Activated T-cell treated with anti-CD3 and anti-CD28 coated beads, Interleukin-2, amount 50 U/mL, for 24 hours (primary cell): Measurements from ENCODE around the gene SCNN1B.

Experiments used
- DNase-seq: peaks from one replicate; pipeline ENCODE4 v3.0.0-alpha.2; 2020
- H3K27ac Mint-ChIP-seq: 2 replicates; pipeline ENCODE4 v1.8.0; 2020; ENCODE audit warnings: mild to moderate bottlenecking, mixed read lengths
- H3K27me3 Mint-ChIP-seq: 2 replicates; pipeline ENCODE4 v1.8.0; 2020; ENCODE audit warnings: mixed read lengths
- H3K36me3 Mint-ChIP-seq: 2 replicates; pipeline ENCODE4 v1.8.0; 2020; ENCODE audit warnings: low read depth, mixed read lengths
- H3K4me1 Mint-ChIP-seq: 2 replicates; pipeline ENCODE4 v1.8.0; 2020; ENCODE audit warnings: low read depth, mixed read lengths
- H3K4me3 Mint-ChIP-seq: 2 replicates; pipeline ENCODE4 v1.8.0; 2020; ENCODE audit warnings: mild to moderate bottlenecking, moderate library complexity, mixed read lengths
- H3K9me3 Mint-ChIP-seq: 2 replicates; pipeline ENCODE4 v1.8.0; 2020; ENCODE audit warnings: mixed read lengths

SCNN1B gene

GRCh38 chr16:23301251-23302044 is 654 bp upstream of the SCNN1B start:
- Mint-ChIP-seq H3K27me3 (peaks cover 45% of the 10 kb centered on the region), H3K36me3 (no peaks in the 10 kb centered on the region), H3K4me3 (no peak overlapping the region), H3K27ac (no peak overlapping the region), H3K4me1 (peaks cover 2% of the 10 kb centered on the region), H3K9me3 (no peaks in the 10 kb centered on the region)
- no peak for DNase-seq

DNA sequence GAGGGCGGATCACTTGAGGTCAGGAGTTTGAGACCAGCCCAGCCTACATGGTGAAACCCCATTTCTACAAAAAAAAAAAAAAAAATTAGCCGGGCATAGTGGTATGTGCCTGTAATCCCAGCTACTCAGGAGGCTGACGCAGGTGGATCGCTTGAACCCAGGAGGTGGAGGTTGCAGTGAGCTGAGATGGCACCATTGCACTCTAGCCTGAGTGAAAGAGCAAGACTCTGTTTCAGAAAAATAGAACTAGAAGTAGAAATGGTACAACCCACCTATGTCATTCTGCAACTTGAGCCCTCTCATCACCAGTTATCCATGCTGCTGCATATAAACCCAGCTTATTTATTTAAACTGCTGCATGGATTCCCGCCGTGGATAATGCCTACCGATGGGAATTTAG is 1.6 kb downstream of the SCNN1B start:
- Mint-ChIP-seq H3K9me3 (no peaks in the 10 kb centered on the region), H3K36me3 (no peaks in the 10 kb centered on the region), H3K27me3 (peaks cover 40% of the 10 kb centered on the region), H3K4me3 (no peak overlapping the region), H3K27ac (no peak overlapping the region), H3K4me1 (peaks cover 2% of the 10 kb centered on the region)
- no peak for DNase-seq

GRCh38 chr16:23304620-23305019 is 2.5 kb downstream of the SCNN1B start:
- Mint-ChIP-seq H3K27me3 (peaks cover 36% of the 10 kb centered on the region), H3K9me3 (no peaks in the 10 kb centered on the region), H3K27ac (no peak overlapping the region), H3K36me3 (no peaks in the 10 kb centered on the region), H3K4me1 (peaks cover 2% of the 10 kb centered on the region), H3K4me3 (no peak overlapping the region)
- no peak for DNase-seq

DNA sequence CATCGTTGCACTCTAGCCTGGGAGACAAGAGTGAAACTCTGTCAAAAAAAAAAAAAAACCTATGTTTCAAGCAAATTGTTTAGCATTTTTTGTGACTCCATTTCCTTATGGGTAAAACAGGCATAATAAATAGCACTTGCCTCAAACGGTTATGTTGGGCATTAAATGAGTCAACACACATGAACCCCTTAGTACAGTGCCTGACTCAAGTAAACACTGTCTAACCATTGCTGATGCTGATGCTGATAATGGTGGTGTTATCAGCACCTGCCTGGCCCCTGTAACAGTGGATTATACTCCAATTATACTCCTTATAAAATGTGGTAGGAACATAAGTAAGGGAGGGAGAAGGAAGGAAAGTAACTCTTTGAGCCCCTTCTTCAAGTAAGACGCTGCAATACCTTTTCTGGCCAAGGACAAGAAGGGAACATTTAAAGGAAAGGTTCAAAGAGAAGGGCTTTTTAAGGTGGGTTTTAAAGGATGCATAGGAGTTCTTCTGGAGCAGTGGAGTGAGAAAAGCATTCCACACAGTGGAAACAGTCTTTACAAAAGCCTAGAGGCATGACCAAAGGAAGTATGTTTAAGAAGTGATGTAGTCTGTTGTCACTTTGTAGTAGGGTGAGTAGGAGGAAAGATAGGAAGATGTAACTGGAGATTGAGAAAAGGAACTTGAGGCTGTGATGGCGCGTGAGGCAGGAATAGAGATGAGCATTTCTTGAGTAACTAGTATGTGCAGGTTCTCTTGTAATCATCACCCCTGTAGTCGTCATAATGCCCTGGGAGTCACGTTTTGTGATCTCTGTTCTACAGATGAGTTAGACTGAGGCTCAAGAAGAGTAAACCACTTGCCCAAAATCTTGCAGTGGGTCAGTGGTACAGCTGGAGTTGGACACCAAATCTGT is 4.3 kb downstream of the SCNN1B start:
- H3K9me3 Mint-ChIP-seq = no peaks in the 10 kb centered on the region
- DNase-seq = no peak
- H3K27me3 Mint-ChIP-seq = peaks cover 27% of the 10 kb centered on the region
- H3K27ac Mint-ChIP-seq = no peak overlapping the region
- H3K4me3 Mint-ChIP-seq = no peak overlapping the region
- peaks cover 2% of the 10 kb centered on the region for H3K4me1 Mint-ChIP-seq
- no peaks in the 10 kb centered on the region for H3K36me3 Mint-ChIP-seq

- H3K27ac Mint-ChIP-seq = no peak overlapping the region
- DNase-seq = no peak
- no peaks in the 10 kb centered on the region for H3K9me3 Mint-ChIP-seq
- H3K4me3 Mint-ChIP-seq = no peak overlapping the region
- H3K27me3 Mint-ChIP-seq = peaks cover 3% of the 10 kb centered on the region
- no peaks in the 10 kb centered on the region for H3K36me3 Mint-ChIP-seq
- H3K4me1 Mint-ChIP-seq = no peaks in the 10 kb centered on the region
Measured at GRCh38 chr16:23310217-23310616, 8.1 kb downstream of the SCNN1B start.

DNA sequence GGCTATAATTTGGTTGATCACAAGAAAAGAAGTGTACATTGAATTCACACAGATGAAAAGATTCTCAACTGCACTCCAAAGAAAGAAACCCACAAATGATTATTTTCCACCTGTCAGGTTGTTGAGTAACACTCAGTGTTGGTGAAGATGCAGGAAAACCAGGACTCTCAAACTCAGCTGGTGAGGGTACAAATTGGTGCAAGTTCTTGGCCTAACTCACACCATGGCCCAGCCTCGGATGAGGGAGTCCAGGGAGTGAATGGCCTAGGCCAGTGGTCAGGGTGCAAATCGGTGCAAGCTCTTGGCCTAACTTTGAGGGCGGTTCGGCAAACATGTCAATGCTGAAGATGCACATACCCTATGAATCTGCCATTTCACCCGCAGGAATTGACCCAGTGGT is 8.6 kb downstream of the SCNN1B start:
- no peaks in the 10 kb centered on the region for H3K9me3 Mint-ChIP-seq
- no peaks in the 10 kb centered on the region for H3K36me3 Mint-ChIP-seq
- peaks cover 3% of the 10 kb centered on the region for H3K27me3 Mint-ChIP-seq
- no peak for DNase-seq
- no peaks in the 10 kb centered on the region for H3K4me1 Mint-ChIP-seq
- no peak overlapping the region for H3K27ac Mint-ChIP-seq
- H3K4me3 Mint-ChIP-seq = no peak overlapping the region

- DNase-seq = no peak
- no peak overlapping the region for H3K27ac Mint-ChIP-seq
- H3K4me1 Mint-ChIP-seq = no peaks in the 10 kb centered on the region
- no peaks in the 10 kb centered on the region for H3K9me3 Mint-ChIP-seq
- H3K4me3 Mint-ChIP-seq = no peak overlapping the region
- H3K27me3 Mint-ChIP-seq = peaks cover 3% of the 10 kb centered on the region
- H3K36me3 Mint-ChIP-seq = no peaks in the 10 kb centered on the region
Measured at GRCh38 chr16:23316232-23316631, 14.1 kb downstream of the SCNN1B start.

GRCh38 chr16:23316634-23317265 is 14.6 kb downstream of the SCNN1B start:
- H3K4me1 Mint-ChIP-seq = no peaks in the 10 kb centered on the region
- H3K27ac Mint-ChIP-seq = no peak overlapping the region
- H3K27me3 Mint-ChIP-seq = peaks cover 6% of the 10 kb centered on the region
- no peak overlapping the region for H3K4me3 Mint-ChIP-seq
- H3K9me3 Mint-ChIP-seq = no peaks in the 10 kb centered on the region
- no peak for DNase-seq
- H3K36me3 Mint-ChIP-seq = no peaks in the 10 kb centered on the region

GRCh38 chr16:23317266-23317661 is 15.2 kb downstream of the SCNN1B start:
- Mint-ChIP-seq H3K4me3 (no peak overlapping the region), H3K27me3 (peaks cover 8% of the 10 kb centered on the region), H3K27ac (no peak overlapping the region), H3K36me3 (no peaks in the 10 kb centered on the region), H3K9me3 (no peaks in the 10 kb centered on the region), H3K4me1 (no peaks in the 10 kb centered on the region)
- no peak for DNase-seq

GRCh38 chr16:23317751-23318150 is 15.6 kb downstream of the SCNN1B start:
- no peak overlapping the region for H3K27ac Mint-ChIP-seq
- H3K36me3 Mint-ChIP-seq = no peaks in the 10 kb centered on the region
- H3K4me1 Mint-ChIP-seq = no peaks in the 10 kb centered on the region
- no peak for DNase-seq
- no peaks in the 10 kb centered on the region for H3K9me3 Mint-ChIP-seq
- peaks cover 8% of the 10 kb centered on the region for H3K27me3 Mint-ChIP-seq
- H3K4me3 Mint-ChIP-seq = no peak overlapping the region

DNA sequence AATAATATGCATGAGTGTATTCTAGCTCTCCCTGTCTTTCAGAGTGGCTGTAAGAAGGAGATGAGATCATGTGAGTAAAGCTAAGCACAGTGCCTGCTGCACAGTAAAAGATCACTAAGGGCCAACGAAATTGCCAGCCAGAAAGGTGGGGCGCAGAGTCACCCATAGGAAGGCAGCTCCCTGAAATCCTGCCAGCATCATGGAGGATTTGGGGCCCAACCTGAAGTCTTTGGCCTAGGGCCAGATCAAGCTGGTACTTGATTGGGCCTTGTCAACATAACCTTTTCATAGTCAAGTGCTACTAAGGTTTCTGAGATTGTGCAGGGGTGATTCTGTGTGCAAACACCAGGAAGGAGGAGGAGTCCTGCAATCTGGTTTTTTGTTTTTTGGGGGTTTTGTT is 16.5 kb downstream of the SCNN1B start:
- Mint-ChIP-seq H3K27ac (no peak overlapping the region), H3K4me3 (no peak overlapping the region), H3K27me3 (peaks cover 8% of the 10 kb centered on the region), H3K4me1 (peaks cover 4% of the 10 kb centered on the region), H3K36me3 (no peaks in the 10 kb centered on the region), H3K9me3 (no peaks in the 10 kb centered on the region)
- no peak for DNase-seq

- Mint-ChIP-seq H3K36me3 (no peaks in the 10 kb centered on the region), H3K4me3 (no peak overlapping the region), H3K27me3 (peaks cover 5% of the 10 kb centered on the region), H3K27ac (no peak overlapping the region), H3K4me1 (peaks cover 4% of the 10 kb centered on the region), H3K9me3 (no peaks in the 10 kb centered on the region)
- DNase-seq = no peak
Measured at GRCh38 chr16:23319861-23320615, 17.9 kb downstream of the SCNN1B start.

DNA sequence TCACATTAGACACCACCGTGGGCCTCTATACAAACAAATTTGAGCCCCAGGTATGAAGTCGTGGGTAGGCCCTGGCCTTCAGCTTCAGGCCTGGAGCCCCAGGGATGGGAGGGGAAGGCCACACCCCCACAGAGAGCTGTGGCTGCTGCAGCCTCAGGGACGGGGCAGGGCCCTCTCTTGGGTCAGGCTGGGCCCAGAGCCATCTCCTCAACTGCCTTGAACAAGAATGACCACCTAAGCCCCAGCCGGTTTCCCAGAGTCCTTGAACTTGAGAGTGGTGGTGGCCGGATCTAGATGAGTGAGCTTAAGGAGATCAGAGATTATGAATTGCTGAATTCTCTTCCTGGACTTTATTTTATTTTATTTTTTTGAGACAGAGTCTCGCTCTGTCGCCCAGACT is 18.6 kb downstream of the SCNN1B start:
- Mint-ChIP-seq H3K27ac (no peak overlapping the region), H3K27me3 (peaks cover 5% of the 10 kb centered on the region), H3K9me3 (no peaks in the 10 kb centered on the region), H3K4me1 (peaks cover 4% of the 10 kb centered on the region), H3K36me3 (no peaks in the 10 kb centered on the region), H3K4me3 (no peak overlapping the region)
- no peak for DNase-seq

DNA sequence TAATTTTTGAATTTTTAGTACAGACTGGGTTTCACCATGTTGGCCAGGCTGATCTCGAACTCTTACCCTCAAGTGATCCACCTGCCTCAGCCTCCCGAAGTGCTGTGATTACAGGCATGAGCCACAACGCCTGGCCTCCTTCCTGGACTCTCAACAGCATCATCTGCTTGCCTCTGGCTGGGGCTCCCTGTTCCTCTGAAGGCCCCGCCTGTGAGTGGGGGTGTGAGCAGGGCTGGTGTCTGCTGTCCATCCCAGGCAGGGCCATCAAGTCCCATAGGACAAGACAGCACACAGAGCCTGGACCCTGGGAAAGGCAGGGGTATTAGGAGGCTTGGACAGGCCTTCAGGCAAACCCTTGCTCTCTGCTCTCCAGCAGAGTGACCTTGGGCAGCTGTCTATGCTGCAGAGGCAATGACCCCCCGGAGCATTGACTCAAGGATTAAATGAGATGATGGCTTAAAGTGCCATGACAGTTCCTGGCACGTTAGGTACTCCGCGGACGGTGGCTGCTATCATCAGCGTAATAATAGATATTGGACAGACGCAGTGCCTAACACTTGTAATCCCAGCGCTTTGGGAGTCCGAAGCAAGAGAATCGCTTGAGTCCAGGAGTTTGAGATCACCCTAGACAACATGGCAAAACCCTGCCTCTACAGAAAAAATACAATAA is 19.2 kb downstream of the SCNN1B start:
- Mint-ChIP-seq H3K4me1 (peaks cover 4% of the 10 kb centered on the region), H3K27me3 (peaks cover 5% of the 10 kb centered on the region), H3K9me3 (no peaks in the 10 kb centered on the region), H3K27ac (no peak overlapping the region), H3K36me3 (no peaks in the 10 kb centered on the region), H3K4me3 (no peak overlapping the region)
- no peak for DNase-seq
